Astrocyte (in vitro differentiated cells and primary cell): Measurements from ENCODE around the gene DACH2.

ENCODE experiments used
- CTCF ChIP-seq: IDR thresholded peaks from 2 replicates; pipeline ENCODE4 v1.5.1; 2011; ENCODE audit warnings: low read depth, mild to moderate bottlenecking, inconsistent platforms, low read length, moderate library complexity; ENCODE audit not compliant: insufficient read depth
- EZH2 ChIP-seq: IDR thresholded peaks from 2 replicates; pipeline ENCODE4 v1.6.1; 2012; ENCODE audit warnings: mild to moderate bottlenecking, low read length, inconsistent platforms; ENCODE audit not compliant: insufficient read depth

- TF ChIP-seq EZH2 (no peak), CTCF (no peak)
Measured at GRCh38 chrX:86806786-86807185, 658.5 kb downstream of the DACH2 start.
